ENCODE results near the gene SMIM10L2A.

The SMIM10L2A gene

GRCh38 chrX:135433531-135434257 is 11.9 kb downstream of the SMIM10L2A start:
- no peaks in the 10 kb centered on the region for H3K27me3 ChIP-seq (ENCODE audit: insufficient read depth, low read length)
- TF ChIP-seq, protein P1, sequence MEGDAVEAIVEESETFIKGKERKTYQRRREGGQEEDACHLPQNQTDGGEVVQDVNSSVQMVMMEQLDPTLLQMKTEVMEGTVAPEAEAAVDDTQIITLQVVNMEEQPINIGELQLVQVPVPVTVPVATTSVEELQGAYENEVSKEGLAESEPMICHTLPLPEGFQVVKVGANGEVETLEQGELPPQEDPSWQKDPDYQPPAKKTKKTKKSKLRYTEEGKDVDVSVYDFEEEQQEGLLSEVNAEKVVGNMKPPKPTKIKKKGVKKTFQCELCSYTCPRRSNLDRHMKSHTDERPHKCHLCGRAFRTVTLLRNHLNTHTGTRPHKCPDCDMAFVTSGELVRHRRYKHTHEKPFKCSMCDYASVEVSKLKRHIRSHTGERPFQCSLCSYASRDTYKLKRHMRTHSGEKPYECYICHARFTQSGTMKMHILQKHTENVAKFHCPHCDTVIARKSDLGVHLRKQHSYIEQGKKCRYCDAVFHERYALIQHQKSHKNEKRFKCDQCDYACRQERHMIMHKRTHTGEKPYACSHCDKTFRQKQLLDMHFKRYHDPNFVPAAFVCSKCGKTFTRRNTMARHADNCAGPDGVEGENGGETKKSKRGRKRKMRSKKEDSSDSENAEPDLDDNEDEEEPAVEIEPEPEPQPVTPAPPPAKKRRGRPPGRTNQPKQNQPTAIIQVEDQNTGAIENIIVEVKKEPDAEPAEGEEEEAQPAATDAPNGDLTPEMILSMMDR (IDR thresholded peaks at IDR 0.05; ENCODE audit: low read length): no peak
- TF ChIP-seq EZH2 (IDR thresholded peaks at IDR 0.05; ENCODE audit: borderline replicate concordance, low read length): no peak
- no peaks in the 10 kb centered on the region for H3K4me1 ChIP-seq (ENCODE audit: insufficient read depth, low read length, severe bottlenecking)

DNA sequence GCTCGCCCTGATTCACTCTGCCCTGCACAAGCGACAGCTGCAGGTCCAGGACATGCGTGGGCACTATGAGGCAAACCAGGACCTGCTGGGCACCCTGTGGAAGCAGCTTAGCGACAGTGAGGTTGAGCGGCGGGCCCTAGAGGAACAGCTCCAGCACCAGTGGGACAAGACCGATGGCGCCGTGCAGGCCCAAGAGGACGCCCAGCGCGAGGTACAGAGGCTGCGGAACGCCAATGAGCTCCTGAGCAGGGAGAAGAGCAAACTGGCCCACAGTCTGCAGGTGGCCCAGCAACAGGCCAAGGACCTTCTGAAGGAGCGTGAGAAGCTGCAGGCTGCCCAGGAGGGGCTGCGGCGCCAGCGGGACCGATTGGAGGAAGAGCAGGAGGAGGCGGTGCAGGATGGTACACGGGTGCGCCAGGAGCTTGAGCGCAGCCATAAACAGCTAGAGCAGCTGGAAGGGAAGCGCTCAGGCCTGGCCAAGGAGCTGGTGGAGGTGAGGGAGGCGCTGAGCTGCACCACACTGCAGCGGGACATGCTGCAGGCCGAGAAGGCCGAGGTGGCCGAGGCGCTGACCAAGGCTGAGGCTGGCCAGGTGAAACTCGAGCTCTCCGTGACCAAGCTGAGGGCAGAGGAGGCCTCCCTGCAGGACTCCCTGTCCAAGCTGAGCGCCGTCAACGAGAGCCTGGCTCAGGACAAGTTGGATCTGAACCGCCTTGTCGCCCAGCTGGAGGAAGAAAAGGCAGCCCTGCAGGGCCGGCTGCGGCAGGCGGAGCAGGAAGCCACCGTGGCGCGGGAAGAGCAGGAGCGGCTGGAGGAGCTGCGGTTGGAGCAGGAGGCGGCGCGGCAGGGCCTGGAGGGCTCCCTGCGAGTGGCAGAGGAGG is 12.8 kb downstream of the SMIM10L2A start:
- no peaks in the 10 kb centered on the region for H3K27me3 ChIP-seq (ENCODE audit: insufficient read depth, low read length)
- no peaks in the 10 kb centered on the region for H3K9me2 ChIP-seq (ENCODE audit: low read depth, low read length)
- no peaks in the 10 kb centered on the region for H4K20me1 ChIP-seq (ENCODE audit: insufficient read depth, low read length)
- H3F3A ChIP-seq (ENCODE audit: insufficient read depth, low read length): no peaks in the 10 kb centered on the region
- H3K79me2 ChIP-seq (ENCODE audit: insufficient read depth, low read length): no peaks in the 10 kb centered on the region
- no peaks in the 10 kb centered on the region for H3K4me1 ChIP-seq (ENCODE audit: insufficient read depth, low read length, severe bottlenecking)
- no peaks in the 10 kb centered on the region for H3K36me3 ChIP-seq (ENCODE audit: insufficient read depth, low read length)
- no peak overlapping the region for H2AFZ ChIP-seq (ENCODE audit: low read length)
- no peak overlapping the region for H3K4me2 ChIP-seq (ENCODE audit: low read length)
- no peak overlapping the region for H3K9ac ChIP-seq (ENCODE audit: low read length)
- H3K4me3 ChIP-seq (ENCODE audit: low read depth, low read length, poor library complexity, severe bottlenecking): no peak overlapping the region
- H3K27ac ChIP-seq (ENCODE audit: low read depth, low read length, poor library complexity, severe bottlenecking): no peak overlapping the region
- no peaks in the 10 kb centered on the region for H3K9me3 ChIP-seq (ENCODE audit: low read length)
- TF ChIP-seq, protein P1 (IDR thresholded peaks at IDR 0.05; ENCODE audit: low read length): no peak
- TF ChIP-seq EZH2 (IDR thresholded peaks at IDR 0.05; ENCODE audit: borderline replicate concordance, low read length): no peak

More at GRCh38 chrX:135433531-135434257, 11.9 kb downstream of the SMIM10L2A start:
- Histone ChIP-seq H3K9me3 (ENCODE audit: low read length) (no peaks in the 10 kb centered on the region), H3F3A (ENCODE audit: insufficient read depth, low read length) (no peaks in the 10 kb centered on the region), H4K20me1 (ENCODE audit: insufficient read depth, low read length) (no peaks in the 10 kb centered on the region), H3K27ac (ENCODE audit: low read depth, low read length, poor library complexity, severe bottlenecking) (no peak overlapping the region), H3K36me3 (ENCODE audit: insufficient read depth, low read length) (no peaks in the 10 kb centered on the region), H3K9me2 (ENCODE audit: low read depth, low read length) (no peaks in the 10 kb centered on the region), H3K4me3 (ENCODE audit: low read depth, low read length, poor library complexity, severe bottlenecking) (no peak overlapping the region), H2AFZ (ENCODE audit: low read length) (no peak overlapping the region), H3K4me2 (ENCODE audit: low read length) (no peak overlapping the region), H3K9ac (ENCODE audit: low read length) (no peak overlapping the region), H3K79me2 (ENCODE audit: insufficient read depth, low read length) (no peaks in the 10 kb centered on the region)

DNA sequence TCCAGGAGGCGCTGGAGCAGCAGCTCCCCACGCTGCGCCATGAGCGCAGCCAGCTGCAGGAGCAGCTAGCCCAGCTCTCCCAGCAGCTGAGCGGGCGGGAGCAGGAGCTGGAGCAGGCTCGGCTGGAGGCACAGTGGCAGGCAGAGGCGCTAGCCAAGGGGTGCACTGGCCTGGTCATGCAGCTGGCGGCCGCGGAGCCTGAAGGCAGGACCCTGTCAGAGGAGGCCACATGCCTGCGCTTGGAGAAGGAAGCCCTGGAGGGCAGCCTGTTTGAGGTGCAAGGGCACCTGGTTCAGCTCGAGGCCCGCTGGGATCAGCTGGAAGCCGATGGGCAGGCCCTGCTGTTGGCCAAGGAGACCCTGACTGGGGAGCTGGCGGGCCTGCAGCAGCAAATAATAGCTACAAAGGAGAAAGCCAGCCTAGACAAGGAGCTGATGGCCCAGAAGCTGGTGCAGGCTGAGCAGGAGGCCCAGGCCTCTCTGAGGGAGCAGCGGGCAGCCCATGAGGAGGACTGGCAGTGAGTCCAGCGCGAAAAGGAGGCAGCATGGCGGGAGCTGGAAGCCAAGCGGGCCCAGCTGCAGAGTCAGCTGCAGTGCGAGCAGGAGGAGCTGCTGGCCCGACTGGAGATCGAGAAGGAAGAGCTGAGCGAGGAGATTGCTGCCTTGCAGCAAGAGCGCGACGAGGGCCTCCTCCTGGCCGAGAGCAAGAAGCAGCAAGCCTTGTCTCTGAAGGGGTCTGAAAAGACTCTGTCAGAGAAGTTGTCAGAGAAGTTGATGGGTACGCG is 13.6 kb downstream of the SMIM10L2A start:
- H3K27me3 ChIP-seq (ENCODE audit: insufficient read depth, low read length): no peaks in the 10 kb centered on the region
- H3K9me3 ChIP-seq (ENCODE audit: low read length): no peaks in the 10 kb centered on the region
- H3K9me2 ChIP-seq (ENCODE audit: low read depth, low read length): no peaks in the 10 kb centered on the region
- H3K4me1 ChIP-seq (ENCODE audit: insufficient read depth, low read length, severe bottlenecking): no peaks in the 10 kb centered on the region
- TF ChIP-seq, protein P1 (IDR thresholded peaks at IDR 0.05; ENCODE audit: low read length): no peak
- no peak for TF ChIP-seq EZH2 (IDR thresholded peaks at IDR 0.05; ENCODE audit: borderline replicate concordance, low read length)
- no peaks in the 10 kb centered on the region for H3K79me2 ChIP-seq (ENCODE audit: insufficient read depth, low read length)
- no peak overlapping the region for H2AFZ ChIP-seq (ENCODE audit: low read length)
- H4K20me1 ChIP-seq (ENCODE audit: insufficient read depth, low read length): no peaks in the 10 kb centered on the region
- H3K27ac ChIP-seq (ENCODE audit: low read depth, low read length, poor library complexity, severe bottlenecking): no peak overlapping the region
- no peaks in the 10 kb centered on the region for H3K36me3 ChIP-seq (ENCODE audit: insufficient read depth, low read length)
- no peak overlapping the region for H3K9ac ChIP-seq (ENCODE audit: low read length)
- H3K4me3 ChIP-seq (ENCODE audit: low read depth, low read length, poor library complexity, severe bottlenecking): no peak overlapping the region
- H3F3A ChIP-seq (ENCODE audit: insufficient read depth, low read length): no peaks in the 10 kb centered on the region
- H3K4me2 ChIP-seq (ENCODE audit: low read length): no peak overlapping the region

All from OCI-LY1 (cell line).